HepG2 (cell line): Measurements from ENCODE around the gene RPL37A. TPM values are rescaled to one million over a fixed set of nuclear protein-coding genes. Genes with fewer than 3 reads are reported as not detected.
A peak's percentile ranks its signal among the peaks of the same experiment; 100 is the strongest.

ENCODE experiments used
- ATAC-seq: fragments of 200-7000 bp; cut with Tn5 transposase; 3 replicates; pipeline ENCODE4 v1.9.1; 2020; ENCODE audit warnings: mild to moderate bottlenecking, moderate library complexity
- BruUV-seq: library from RNA; stranded (reverse); fragments of 400-500 nt; replicated peaks from 2 replicates; lab custom pipeline; 2021; lab: Mats Ljungman, UMichigan
- CTCF ChIA-PET: fragments of 300-600 bp; formaldehyde crosslinking; extraction: SDS; loops from one replicate; lab custom pipeline; 2021; ENCODE audit warnings: low total read pairs, inconsistent platforms, low intra/inter-chr PET ratio; lab: Yijun Ruan, JAX
- POLR2A ChIA-PET: fragments of 350-600 bp; sonication (Branson Sonifier 250); formaldehyde crosslinking; loops from one replicate; lab custom pipeline; 2020; ENCODE audit warnings: antibody characterized with exemption, inconsistent platforms; lab: Yijun Ruan, JAX
- DNase-seq: peaks from one replicate; pipeline ENCODE4 v3.0.0-alpha.2; 2015; ENCODE audit warnings: low spot score
- FAIRE-seq: peaks from 3 replicates; lab custom pipeline; 2011; peaks lifted over from hg19 to GRCh38; lab: Jason Lieb, UNC
- H2AFZ ChIP-seq: one replicate; pipeline ENCODE4 v1.6.1; 2011; ENCODE audit warnings: low read length, inconsistent platforms
- H3K27ac ChIP-seq: fragments of 300-600 bp; 3 replicates; pipeline ENCODE4 v1.8.0; 2011; ENCODE audit warnings: mixed run types, mild to moderate bottlenecking, mixed read lengths, low read length, inconsistent platforms; ENCODE audit not compliant: insufficient read depth; ENCODE audit errors: extremely low read length
- H3K27me3 ChIP-seq, 2 experiments: fragments of 200-600 bp in 1 of 2; 2 replicates in 1 of 2; 3 replicates in 1 of 2; pipeline versions ENCODE4 v1.6.0 to v1.8.0; 2011; ENCODE audit warnings: low read length in 2 of 2, mild to moderate bottlenecking in 2 of 2, moderate library complexity in 2 of 2, inconsistent platforms in 1 of 2; ENCODE audit not compliant: insufficient read depth in 2 of 2, control insufficient read depth in 1 of 2
- H3K36me3 ChIP-seq, 2 experiments: fragments of 200-600 bp in 1 of 2; replicated peaks in 1 of 2; 2 replicates in 1 of 2; 3 replicates in 1 of 2; pipeline versions ENCODE4 v1.5.1 to v1.8.0; 2011; ENCODE audit warnings: low read length in 2 of 2, inconsistent platforms in 1 of 2; ENCODE audit not compliant: insufficient read depth in 2 of 2, control insufficient read depth in 1 of 2
- H3K4me1 ChIP-seq: 2 replicates; pipeline ENCODE4 v1.5.1; 2012; ENCODE audit warnings: low read length, inconsistent platforms; ENCODE audit not compliant: insufficient read depth
- H3K4me2 ChIP-seq: 2 replicates; pipeline ENCODE4 v1.6.0; 2011; ENCODE audit warnings: low read depth, low read length, inconsistent platforms
- H3K4me3 ChIP-seq, 3 experiments: fragments of 200-600 bp in 1 of 3; sonication (generic), shearing (Covaris generic) in 1 of 3; replicated peaks in 1 of 3; 2 replicates each; pipeline ENCODE4 v1.5.1; 2011 to 2016; ENCODE audit warnings: low read length in 3 of 3, inconsistent platforms in 2 of 3, low read depth in 2 of 3, mild to moderate bottlenecking in 2 of 3, control low read depth in 1 of 3, mixed read lengths in 1 of 3; ENCODE audit not compliant: insufficient read depth in 1 of 3
- H3K79me2 ChIP-seq: one replicate; pipeline ENCODE4 v1.6.1; 2011; ENCODE audit warnings: low read length, inconsistent platforms; ENCODE audit not compliant: insufficient read depth
- H3K9ac ChIP-seq: 2 replicates; pipeline ENCODE4 v1.6.0; 2011; ENCODE audit warnings: mild to moderate bottlenecking, low read depth, low read length, inconsistent platforms; ENCODE audit not compliant: insufficient read depth
- H3K9me3 ChIP-seq: 2 replicates; pipeline ENCODE4 v1.5.1; 2012; ENCODE audit warnings: mild to moderate bottlenecking, low read length
- H4K20me1 ChIP-seq: 2 replicates; pipeline ENCODE4 v1.6.0; 2011; ENCODE audit warnings: inconsistent platforms, mild to moderate bottlenecking, low read length, moderate library complexity; ENCODE audit not compliant: insufficient read depth
- GABPA ChIP-seq, 2 experiments: IDR thresholded peaks; 2 replicates each; pipeline ENCODE4 v1.6.1; 2011 to 2016; ENCODE audit warnings: low read depth in 2 of 2, low read length in 1 of 2, missing biosample characterization in 1 of 2, missing genetic modification characterization in 1 of 2
- KMT2A ChIP-seq: sonication (generic); formaldehyde crosslinking; IDR thresholded peaks from 2 replicates; pipeline ENCODE4 v1.4.0; 2020; ENCODE audit warnings: missing genetic modification reagents
- MEF2D ChIP-seq: sonication (generic); formaldehyde crosslinking; IDR thresholded peaks from 2 replicates; pipeline ENCODE4 v1.5.1; 2020; ENCODE audit warnings: mild to moderate bottlenecking, missing genetic modification reagents
- NR2C2 ChIP-seq: sonication (generic); formaldehyde crosslinking; IDR thresholded peaks from 2 replicates; pipeline ENCODE4 v1.4.0; 2020; ENCODE audit warnings: missing genetic modification reagents, mild to moderate bottlenecking, moderate library complexity, borderline replicate concordance
- TRIM24 ChIP-seq: sonication (generic); formaldehyde crosslinking; IDR thresholded peaks from 2 replicates; pipeline ENCODE4 v1.8.0; 2022; ENCODE audit warnings: mild to moderate bottlenecking, missing genetic modification reagents
- ZNF441 ChIP-seq: sonication (generic); formaldehyde crosslinking; IDR thresholded peaks from 2 replicates; pipeline ENCODE4 v1.7.0; 2021; ENCODE audit warnings: missing genetic modification reagents, borderline replicate concordance
- ZNF761 ChIP-seq: sonication (generic); formaldehyde crosslinking; conservative IDR thresholded peaks from 2 replicates; pipeline ENCODE4 v1.4.0; 2020; ENCODE audit warnings: mild to moderate bottlenecking, missing genetic modification reagents
- WGBS: methylation state at CpG from one replicate; pipeline ENCODE4 v1.1.6; 2017; ENCODE audit warnings: low lambda C conversion rate; 5-methylcytosine and 5-hydroxymethylcytosine counted together
- in situ Hi-C: cut with HindIII; loops from 2 replicates; pipeline ENCODE4 v1.10.0; 2017; ENCODE audit warnings: low pct_unique_long_range_greater_than_20kb; ENCODE audit not compliant: extremely low pct_ligation_motif_present
- intact Hi-C: fragments of 100-400 bp; cut with micrococcal nuclease; formaldehyde crosslinking; loops from one replicate; pipeline ENCODE4 v1.10.0; 2022; ENCODE audit not compliant: unreplicated experiment
- polyA plus RNA-seq, 8 experiments: library from polyadenylated mRNA; depleted of rRNA in 3 of 8; stranded (reverse) in 7 of 8; unstranded in 1 of 8; fragments of >200 nt; fragmentation: Illumina TruSeq in 4 of 8; extraction: Trizol in 4 of 8; gene quantifications; 2 replicates each; pipeline versions ENCODE4 v1.2.1 to v1.2.3, GENCODE V29; 2011 to 2016; ENCODE audit warnings: low read depth in 4 of 8, missing spikeins in 1 of 8, mixed read lengths in 1 of 8; ENCODE audit not compliant: insufficient read depth in 1 of 8
- total RNA-seq, 5 experiments: library from RNA; depleted of rRNA; stranded (reverse); fragments of >200 nt; fragmentation: Illumina TruSeq; extraction: Trizol; gene quantifications; 2 replicates each; pipeline ENCODE4 v1.2.3, GENCODE V29; 2016; ENCODE audit warnings: low read depth in 1 of 5
- TF ChIP-seq, protein P1 (sequence below): sonication (generic); formaldehyde crosslinking; IDR thresholded peaks from 2 replicates; pipeline ENCODE4 v1.9.0; 2022; ENCODE audit warnings: low read depth, missing genetic modification reagents

Gene RPL37A
- total and polyA plus RNA-seq, 2 of the 13 experiments (the other 11 are each of a cell fraction or from before 2014, with no cell fraction given): 6,902 to 7,910 TPM

- no peaks in the 10 kb centered on the region for H3K4me1 ChIP-seq
- FAIRE-seq (no peak), ATAC-seq (no peak), DNase-seq (no peak)
- H3K36me3 ChIP-seq: peaks cover 9 to 30% of the 10 kb centered on the region in 2 experiments
- H3K27ac ChIP-seq: no peak overlapping the region
- in situ Hi-C loops: no loop called here
- no peak overlapping the region for H2AFZ ChIP-seq
- no peak overlapping the region for H3K9ac ChIP-seq
- 92% methylated on average over 3 of the region's 3 CpGs for WGBS
- no peaks in the 10 kb centered on the region for H4K20me1 ChIP-seq
- no peaks in the 10 kb centered on the region for H3K27me3 ChIP-seq
- intact Hi-C loops: no loop called here
- TF ChIP-seq, protein P1, sequence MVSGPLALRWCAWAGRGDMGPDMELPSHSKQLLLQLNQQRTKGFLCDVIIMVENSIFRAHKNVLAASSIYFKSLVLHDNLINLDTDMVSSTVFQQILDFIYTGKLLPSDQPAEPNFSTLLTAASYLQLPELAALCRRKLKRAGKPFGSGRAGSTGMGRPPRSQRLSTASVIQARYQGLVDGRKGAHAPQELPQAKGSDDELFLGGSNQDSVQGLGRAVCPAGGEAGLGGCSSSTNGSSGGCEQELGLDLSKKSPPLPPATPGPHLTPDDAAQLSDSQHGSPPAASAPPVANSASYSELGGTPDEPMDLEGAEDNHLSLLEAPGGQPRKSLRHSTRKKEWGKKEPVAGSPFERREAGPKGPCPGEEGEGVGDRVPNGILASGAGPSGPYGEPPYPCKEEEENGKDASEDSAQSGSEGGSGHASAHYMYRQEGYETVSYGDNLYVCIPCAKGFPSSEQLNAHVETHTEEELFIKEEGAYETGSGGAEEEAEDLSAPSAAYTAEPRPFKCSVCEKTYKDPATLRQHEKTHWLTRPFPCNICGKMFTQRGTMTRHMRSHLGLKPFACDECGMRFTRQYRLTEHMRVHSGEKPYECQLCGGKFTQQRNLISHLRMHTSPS: no peak
- TF ChIP-seq KMT2A (CRISPR knock-in tag): no peak
- TF ChIP-seq ZNF441 (CRISPR knock-in tag): no peak
- TF ChIP-seq MEF2D: no peak
- ChIA-PET POLR2A (no interaction called here), CTCF (no interaction called here)
- H3K4me2 ChIP-seq: no peak overlapping the region
- no peak overlapping the region for H3K4me3 ChIP-seq
- BruUV-seq: no TSS peak
- no peaks in the 10 kb centered on the region for H3K79me2 ChIP-seq
- H3K9me3 ChIP-seq: no peaks in the 10 kb centered on the region
Observed at GRCh38 chr2:216480221-216480620, 18.4 kb upstream of the RPL37A start.

DNA sequence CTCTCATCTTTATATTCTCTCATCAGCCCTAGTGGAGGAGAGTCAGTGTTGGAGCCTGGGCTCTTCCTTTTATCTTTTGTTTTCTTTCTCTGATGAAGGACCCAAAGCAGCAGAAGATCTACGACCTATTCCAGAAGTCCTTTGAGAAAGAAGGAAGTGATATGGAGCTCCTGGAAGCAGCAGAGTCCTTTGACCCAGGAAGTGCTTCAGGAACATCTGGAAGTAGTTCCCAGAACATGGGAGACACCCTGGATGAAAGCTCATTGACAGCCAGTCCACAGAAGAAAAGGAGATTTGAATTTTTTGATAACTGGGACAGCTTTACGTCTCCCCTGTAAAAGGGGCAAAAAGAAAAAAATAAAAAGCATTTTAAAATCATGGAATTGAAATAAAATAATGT lies 16.0 kb upstream of the RPL37A start:
- TF ChIP-seq TRIM24 (CRISPR knock-in tag): no peak
- TF ChIP-seq ZNF761 (CRISPR knock-in tag): no peak
- peak; percentile 48; the same call in 1 of the 2 replicates for TF ChIP-seq NR2C2 (CRISPR knock-in tag)
- TF ChIP-seq GABPA (IDR thresholded peaks at IDR 0.05; ENCODE audit: low read depth, low read length): no peak
- peak; percentile 37; the same call in 1 of the 2 replicates for TF ChIP-seq GABPA (CRISPR knock-in tag; IDR thresholded peaks at IDR 0.05; ENCODE audit: low read depth)
- H2AFZ ChIP-seq: no peak overlapping the region
- FAIRE-seq: no peak

More for the DNA sequence above, 16.0 kb upstream of the RPL37A start:
- intact Hi-C loops (no loop called here), in situ Hi-C loops (no loop called here)
- no peaks in the 10 kb centered on the region for H3K79me2 ChIP-seq
- ChIA-PET POLR2A (interaction anchor here (2.7 kb wide), 1 partner anchor 16 kb away, joined by 14 read pairs; the partner anchor contains the start of gene RPL37A), CTCF (no interaction called here)
- no peak overlapping the region for H3K27ac ChIP-seq
- no peak for ATAC-seq
- no peak overlapping the region for H3K9ac ChIP-seq
- peaks cover 8 to 21% of the 10 kb centered on the region in 2 experiments for H3K36me3 ChIP-seq
- H3K27me3 ChIP-seq: no peaks in the 10 kb centered on the region
- H3K4me1 ChIP-seq: no peaks in the 10 kb centered on the region
- H4K20me1 ChIP-seq: no peaks in the 10 kb centered on the region
- no peak overlapping the region for H3K4me3 ChIP-seq
- no peaks in the 10 kb centered on the region for H3K9me3 ChIP-seq
- no peak for DNase-seq
- no TSS peak for BruUV-seq
- no peak overlapping the region for H3K4me2 ChIP-seq
- 98% methylated on average over 2 of the region's 2 CpGs for WGBS
